HG03442 (cell line): ENCODE measurements around the gene HIF1A.
A peak's percentile ranks its signal among the peaks of the same experiment; 100 is the strongest.
"Not testable (repeated sequence)": the region's sequence is repeated elsewhere in the genome, so short reads cannot be mapped to it uniquely, and the experiment has no call there.

ENCODE experiments used
- ATAC-seq: cut with Tn5 transposase; IDR thresholded peaks from one replicate; pipeline ENCODE4 v1.9.1; 2021; ENCODE audit warnings: mild to moderate bottlenecking, moderate library complexity; ENCODE audit not compliant: unreplicated experiment

Gene HIF1A

DNA sequence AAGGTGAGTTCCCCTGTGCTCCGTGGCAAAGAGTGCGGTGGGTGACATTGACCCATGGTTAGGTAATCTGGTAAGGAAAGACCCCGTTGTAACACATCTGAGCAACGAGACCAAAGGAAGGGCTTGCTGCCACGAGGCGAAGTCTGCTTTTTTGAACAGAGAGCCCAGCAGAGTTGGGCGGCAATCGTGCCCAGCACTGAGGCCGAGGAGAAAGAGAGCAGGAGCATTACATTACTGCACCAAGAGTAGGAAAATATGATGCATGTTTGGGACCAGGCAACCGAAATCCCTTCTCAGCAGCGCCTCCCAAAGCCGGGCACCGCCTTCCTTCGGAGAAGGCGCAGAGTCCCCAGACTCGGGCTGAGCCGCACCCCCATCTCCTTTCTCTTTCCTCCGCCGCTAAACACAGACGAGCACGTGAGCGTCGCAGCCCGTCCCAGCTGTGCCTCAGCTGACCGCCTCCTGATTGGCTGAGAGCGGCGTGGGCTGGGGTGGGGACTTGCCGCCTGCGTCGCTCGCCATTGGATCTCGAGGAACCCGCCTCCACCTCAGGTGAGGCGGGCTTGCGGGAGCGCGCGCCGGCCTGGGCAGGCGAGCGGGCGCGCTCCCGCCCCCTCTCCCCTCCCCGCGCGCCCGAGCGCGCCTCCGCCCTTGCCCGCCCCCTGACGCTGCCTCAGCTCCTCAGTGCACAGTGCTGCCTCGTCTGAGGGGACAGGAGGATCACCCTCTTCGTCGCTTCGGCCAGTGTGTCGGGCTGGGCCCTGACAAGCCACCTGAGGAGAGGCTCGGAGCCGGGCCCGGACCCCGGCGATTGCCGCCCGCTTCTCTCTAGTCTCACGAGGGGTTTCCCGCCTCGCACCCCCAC is at the start of gene HIF1A:
Gene HIF1A (plus strand): TSS at position 684 of the 865 bp plus-strand sequence. CDS start 292 bp downstream, outside the sequence.
- peak; percentile 88 for ATAC-seq

DNA sequence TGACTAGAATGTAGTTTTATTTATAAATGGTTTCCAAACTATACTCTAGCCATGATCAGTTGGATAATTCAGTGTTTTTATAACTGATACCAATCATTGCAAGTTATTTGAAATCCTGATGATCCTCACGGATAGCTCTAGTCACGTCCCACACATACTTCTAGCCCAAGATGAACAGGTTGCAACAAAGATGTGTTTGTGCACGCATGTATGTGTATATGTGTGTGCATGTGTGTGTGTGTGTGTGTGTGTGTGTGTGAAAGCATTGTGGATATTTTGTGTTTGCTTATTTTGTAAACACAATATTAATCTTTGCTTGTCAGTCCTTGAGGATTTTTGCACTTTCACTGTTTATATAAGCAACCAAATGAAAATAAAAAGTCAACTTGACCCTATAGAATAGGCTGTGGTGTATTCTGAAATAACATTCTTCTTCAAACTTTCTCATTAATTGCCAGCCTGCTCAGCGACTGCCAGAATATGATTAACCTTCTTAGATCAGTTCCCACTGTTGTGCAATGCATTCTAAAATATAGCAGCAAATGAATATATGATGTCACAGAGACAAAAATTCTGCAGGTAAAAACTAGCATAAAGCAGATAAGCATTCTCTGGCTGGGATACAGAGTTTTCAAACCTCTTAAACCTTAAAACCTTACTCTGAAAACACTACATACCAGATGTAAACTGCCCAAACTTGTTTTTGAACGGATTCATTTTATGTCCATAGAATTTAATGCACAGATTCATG is 48.8 kb upstream of the HIF1A start:
- no peak for ATAC-seq

DNA sequence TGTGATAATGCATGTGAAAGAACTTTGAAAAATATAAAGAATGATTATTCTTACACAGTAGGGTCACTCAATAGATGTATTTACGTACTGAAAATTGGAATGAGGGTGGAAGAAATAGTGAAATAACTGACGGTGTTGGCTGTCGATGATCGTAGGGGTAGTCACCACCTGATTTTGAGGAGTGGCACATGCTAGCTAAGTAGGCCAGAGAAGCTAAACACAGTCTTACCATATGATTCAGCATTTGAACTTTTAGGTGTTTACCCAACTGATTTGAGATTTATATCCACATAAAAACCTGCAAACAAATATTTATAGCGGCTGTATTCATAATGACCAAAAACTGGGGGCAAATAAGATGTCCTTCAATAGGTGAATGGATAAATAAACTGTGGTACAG is 47.6 kb upstream of the HIF1A start:
- ATAC-seq: no peak

DNA sequence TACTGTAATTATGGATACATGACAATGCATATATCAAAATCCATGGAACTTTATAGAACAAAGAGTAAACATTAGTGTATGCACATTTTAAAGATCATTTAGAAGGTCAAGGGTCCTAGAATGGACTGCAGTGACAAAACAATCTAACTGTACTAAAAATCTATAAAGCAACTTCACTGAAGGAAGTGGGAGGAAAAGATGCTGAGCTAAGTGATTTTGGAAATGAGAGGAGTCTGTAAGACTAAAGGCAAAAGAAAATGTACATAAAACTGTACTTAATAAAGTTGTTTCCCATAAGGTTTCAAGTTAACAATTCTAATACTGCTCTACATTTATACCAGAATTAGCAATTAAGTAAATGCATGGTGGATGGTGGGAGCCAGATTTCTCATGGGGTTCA is 46.9 kb upstream of the HIF1A start:
- no peak for ATAC-seq

DNA sequence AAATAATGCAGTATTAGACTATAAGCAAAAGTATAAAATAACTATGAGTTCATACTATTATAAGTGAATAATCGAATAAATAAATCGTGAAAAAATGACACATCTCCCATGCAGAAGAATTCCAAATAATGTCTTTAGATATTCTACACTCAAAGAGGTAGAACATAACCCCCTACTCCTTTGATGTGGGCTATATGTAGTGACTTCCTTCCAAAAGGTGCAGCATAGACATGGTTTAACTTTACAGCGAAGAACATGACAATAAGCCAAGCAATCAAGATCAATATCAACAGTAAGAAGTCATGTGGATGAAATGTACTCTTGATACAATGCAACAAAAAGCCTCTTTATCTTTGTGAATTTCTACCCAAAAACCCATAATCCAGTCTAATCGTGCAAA is 46.0 kb upstream of the HIF1A start:
- no peak for ATAC-seq

DNA sequence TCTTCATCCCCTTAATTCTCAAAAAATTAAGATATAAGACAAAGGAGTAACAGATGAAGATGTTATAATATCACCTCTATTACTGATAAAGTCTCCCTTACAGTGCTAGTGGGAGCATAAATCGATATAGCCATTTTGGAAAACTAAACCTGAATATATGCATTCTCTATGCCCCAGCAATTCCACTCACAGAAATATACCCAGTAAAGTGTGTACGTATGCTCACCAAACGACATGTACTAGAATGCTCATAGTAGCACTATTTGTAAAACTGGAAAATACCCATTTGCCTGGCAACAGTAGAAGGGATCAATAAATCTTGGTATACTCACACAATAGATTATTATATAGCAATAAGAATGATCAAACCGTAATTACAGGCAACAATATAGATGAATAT is 44.0 kb upstream of the HIF1A start:
- no peak for ATAC-seq

DNA sequence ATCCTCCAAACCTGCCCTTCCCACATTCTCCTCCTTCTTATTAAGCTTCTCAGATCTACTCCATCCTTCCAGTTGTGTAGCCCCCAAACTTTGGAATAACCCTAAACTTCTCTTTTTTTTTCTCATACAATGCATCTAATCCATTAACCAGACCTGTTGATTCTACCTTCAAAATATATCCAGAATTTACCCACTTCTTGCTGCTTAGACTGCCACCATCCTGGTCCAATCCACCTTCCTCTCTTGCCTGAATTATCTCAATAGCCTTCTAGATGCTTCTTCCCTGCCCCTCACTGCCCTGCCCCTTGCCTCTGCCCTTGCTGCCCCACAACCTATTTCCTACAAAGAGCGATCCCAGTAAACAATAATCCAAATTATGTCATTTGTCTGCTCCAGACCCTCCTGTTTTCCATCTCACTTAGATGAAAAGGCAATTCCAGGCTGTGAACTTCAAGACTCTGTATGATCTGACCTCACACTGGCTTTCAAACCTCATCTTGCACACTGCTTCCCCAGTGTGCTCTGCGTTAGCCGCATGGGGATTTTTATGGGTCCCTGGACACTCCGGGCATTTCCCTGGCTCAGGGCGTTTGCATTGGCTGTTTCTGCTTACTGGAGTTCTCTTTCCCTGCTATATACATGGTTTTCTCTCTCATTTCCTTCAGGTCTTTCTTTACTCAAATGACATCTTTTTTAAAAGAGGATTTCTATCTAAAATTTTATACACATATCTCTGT is 42.6 kb upstream of the HIF1A start:
- peak; percentile 55 for ATAC-seq

DNA sequence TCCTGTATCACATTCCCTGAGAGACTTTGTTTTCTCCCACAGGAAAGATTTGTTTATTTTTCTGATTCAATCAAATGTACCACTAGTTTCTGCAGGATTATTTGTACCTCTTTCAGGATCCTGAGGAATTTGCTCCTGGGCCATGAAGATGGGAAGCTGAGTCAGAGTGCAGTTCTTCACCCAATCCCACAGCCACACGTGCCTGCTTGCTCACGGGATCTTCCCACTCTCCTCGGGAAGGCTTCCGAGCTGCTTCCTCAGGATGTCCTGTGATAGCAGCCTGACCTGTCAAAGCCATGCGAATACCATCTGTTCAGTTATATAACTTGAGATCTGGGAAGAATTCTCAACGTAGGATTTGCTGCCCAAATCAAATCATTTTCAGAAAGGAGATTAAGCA is 41.8 kb upstream of the HIF1A start:
- no peak for ATAC-seq

DNA sequence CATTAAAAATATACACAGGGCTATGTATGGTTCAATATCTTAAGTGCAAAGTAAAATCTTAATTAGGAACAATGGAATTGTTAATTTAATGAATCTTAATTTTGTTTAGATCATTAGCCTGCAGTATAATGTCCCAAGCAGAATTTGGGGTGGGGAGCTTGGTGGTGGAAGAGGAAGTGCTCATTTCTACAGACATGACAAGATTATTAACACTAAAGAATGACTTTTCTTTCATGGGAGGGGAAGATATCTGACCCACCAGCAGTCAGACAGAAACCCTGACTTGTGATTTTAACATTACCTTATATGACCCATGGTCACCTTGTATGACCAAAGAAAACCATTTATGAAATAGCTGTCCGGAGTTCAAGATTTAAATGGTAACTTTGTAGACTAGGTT is 41.3 kb upstream of the HIF1A start:
- ATAC-seq: no peak

DNA sequence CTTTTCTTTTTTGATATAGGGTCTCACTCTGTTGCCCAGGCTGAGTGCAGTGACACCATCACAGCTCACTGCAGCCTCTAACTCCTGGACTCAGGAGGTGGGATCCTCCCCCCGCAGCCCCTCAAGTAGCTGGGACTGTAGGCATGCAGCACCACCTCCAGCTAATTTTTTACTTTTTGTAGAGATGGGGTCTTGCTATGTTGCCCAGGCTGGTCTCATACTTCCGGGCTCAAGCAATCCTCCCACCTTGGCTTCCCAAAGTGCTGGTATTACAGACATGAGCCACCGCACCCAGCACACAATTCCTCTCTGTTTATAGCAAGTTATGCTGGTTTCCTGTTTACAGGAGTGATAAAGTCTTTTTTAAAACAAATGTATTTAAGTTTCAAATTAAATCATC is 39.5 kb upstream of the HIF1A start:
- ATAC-seq: no peak

DNA sequence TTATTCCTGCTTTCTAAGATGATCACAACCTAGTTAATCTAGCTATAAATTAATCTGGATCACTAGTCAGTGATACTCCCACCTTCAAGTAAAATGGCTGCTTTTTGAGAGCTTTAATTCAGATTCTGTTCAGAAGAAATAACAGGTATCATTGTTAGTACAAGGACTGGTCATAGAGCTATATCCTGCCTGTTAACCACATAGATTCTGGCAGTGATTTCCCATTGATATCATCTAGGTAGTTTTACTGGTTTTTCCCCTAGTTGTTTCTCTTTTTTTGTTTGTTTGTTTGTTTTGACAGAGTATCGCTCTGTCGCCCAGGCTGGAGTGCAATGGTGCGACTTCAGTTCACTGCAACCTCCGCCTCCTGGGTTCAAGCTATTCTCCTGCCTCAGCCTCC is 39.0 kb upstream of the HIF1A start:
- ATAC-seq: no peak

DNA sequence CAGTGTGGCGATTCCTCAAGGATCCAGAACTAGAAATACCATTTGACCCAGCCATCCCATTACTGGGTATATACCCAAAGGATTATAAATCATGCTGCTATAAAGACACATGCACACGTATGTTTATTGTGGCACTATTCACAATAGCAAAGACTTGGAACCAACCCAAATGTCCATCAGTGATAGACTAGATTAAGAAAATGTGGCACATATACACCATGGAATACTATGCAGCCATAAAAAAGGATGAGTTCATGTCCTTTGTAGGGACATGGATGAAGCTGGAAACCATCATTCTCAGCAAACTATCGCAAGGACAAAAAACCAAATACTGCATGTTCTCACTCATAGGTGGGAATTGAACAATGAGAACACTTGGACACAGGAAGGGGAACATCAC is 37.2 kb upstream of the HIF1A start:
- ATAC-seq: not testable (repeated sequence)

DNA sequence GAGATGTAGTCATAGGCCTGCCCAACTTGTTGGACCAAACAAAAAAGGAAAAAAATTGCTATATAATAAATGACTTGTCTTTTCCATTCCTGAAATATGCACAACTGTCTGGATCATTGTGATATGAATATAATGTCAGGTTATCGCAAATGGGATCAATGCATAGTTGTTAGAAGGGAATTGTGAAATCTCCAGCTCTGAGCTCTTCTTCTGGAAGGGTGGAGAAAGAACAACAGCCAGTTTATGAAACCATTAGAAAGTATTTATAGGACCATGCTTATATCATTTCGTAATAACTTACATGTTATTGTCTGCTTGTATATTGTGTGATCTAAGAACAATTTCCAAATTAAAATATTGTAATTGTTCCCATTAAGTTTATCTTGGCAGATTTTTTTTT is 35.7 kb upstream of the HIF1A start:
- no peak for ATAC-seq

DNA sequence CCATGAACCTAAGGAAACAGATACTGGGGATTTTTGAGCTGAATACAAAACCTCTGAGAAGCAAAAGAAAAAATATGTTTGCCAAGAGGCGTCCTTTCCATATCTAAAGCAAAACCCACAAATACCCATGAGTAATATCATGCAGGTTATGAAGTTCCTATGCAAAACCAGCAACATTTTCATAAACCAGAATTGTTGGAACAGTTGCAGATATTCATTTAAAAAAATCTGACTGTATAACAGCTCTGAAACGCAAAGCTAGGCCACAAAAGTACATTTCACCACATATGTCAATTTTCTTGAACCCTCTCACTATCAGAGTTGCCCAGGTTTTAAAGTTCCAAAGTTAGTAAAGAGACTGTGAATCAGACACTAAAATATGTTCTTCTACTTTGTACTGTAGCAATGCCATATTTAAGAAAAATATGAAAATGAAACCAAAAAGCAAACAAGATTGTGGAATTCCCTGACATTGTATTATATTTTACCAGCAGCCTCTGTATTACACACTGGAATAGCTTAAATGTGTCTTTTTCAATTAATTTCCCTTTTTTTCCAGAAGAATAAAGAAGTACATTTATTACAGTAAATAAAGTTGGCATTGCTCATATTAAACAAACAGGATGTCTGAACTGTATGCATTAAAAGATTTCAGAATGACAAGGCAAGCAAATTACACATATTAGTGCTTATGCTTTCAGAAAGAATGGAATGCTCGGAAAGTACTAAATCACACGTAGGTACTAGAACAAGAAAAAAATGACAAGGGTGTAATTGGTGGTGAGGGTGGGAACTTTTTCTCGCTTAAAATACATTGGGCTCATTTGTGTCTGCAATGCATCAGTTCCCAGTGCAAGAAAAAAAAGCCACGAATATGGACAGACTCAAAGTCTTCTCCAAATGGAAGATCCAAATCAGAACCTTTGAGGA is 33.6 kb upstream of the HIF1A start:
- ATAC-seq: peak; percentile 31

DNA sequence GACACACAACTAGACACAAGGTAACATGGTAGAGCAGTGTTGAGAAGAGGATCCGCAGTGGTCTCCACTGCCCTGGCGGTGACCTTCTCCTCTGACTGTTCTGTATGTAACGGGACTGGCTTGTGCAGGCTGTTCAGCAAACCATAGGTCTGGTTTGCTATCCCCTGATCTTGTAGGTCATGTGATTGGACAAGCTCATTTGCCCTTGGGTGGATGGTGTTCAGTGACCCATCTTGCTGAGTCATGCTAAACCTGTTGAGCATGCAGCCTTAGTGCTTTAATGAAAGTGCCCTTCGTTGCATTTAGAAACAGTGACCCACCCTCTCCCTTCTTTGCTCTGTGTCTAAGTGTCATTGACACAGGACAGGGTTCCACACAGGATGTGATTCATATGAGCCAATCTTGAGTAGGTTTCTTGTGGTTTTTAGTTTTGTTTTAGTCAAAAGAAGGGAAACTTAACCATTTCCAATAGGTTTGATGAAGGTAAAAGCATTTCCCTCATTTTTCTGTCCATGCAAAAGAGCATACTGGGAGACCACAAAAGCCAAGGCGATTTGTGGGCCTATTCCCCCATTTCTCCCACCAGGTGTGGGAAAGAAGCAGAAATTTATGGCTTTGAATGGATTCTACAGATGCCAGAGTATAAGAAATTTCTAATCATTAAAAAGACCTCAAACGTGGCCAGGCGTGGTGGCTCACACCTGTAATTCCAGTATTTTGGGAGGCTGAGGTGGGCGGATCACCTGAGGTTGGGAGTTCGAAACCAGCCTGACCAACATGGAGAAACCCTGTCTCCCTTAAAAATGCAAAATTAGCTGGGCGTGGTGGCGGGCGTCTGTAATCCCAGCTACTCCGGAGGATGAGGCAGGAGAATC is 32.6 kb upstream of the HIF1A start:
- ATAC-seq: peak; percentile 81

DNA sequence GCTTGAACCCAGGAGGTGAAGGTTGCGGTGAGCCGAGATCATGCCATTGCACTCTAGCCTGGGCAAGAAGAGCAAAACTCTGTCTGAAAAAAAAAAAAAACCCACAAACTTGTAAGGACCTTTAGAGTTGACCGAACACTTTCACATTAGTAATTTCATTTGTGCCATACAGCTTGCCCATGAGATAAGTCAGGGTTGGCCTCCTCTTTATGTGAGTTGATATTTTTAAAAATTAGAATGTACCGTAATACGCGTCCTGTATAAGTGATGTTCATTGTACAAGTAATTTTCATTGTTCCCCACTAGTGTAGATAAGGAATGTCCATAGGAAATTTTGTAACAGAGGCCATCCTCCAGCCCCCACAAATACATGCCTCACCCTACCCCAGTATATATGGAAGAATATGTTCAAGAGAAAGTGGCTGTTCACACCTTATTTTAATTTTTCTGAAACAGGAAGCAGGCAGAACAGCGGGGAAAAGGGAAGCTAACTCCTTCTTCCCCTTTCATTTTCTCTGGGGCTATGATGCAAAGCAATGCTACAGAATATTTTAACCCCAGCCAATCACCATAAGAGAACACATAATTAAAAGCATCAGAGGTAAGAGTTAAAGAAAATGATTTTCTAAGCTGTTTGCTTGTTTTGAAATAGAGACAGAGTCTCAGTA is 31.9 kb upstream of the HIF1A start:
- no peak for ATAC-seq

DNA sequence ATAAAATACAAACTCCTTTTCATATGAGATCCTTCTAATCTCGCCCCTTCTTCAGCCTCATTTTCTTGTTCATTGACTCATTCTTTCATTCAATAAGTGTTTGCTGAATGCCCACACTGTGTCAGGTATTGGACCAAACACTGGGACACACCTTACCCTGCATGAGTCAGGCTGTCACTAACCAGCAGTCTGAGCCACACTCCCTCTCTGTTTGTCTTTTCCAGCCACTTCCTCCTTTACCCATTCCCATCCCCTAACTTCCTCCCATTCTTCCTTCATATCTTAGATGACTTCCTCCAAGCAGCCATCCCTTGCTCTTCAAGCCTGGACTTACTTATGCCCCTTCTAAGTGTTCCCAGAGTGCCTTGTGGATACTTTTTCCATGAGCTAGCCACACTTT is 27.0 kb upstream of the HIF1A start:
- no peak for ATAC-seq

DNA sequence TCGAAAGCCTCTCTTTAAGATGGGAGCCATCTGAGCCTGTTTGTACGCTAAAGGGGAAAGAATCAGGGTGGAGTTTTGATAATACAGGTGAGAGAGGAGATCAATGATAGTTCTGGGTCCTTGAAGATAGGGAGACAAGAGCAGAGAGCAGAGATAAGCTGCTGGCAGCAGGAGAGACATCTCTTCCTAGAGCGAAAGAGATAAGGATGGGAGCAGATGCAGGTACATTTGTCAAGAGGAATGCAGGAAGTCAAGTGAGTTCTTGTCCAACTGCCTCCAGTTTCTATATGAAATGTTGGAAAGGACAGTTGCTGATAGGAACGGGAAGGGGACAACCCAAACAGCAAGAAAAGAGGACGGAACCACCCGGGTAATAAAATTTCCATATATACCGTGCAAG is 24.7 kb upstream of the HIF1A start:
- no peak for ATAC-seq

DNA sequence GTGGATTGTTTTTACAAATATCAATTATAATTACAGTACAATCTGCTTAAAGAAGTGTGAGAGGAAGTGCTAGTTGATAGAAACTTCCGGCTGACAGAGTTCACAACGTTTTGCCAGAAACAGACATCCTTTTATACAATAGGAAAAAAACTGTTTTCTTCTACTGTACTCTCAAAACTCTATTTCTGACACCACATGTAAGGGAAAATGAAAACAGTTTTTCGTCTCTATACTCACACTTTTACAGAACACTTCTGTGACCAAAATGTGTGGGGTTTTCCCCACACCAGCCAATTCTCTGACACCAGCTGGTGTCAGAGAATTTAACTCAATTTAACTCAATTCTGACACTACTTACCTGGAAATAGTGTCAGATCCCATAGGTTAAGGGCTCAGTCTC is 24.2 kb upstream of the HIF1A start:
- ATAC-seq: peak; percentile 87
